Neuronal stem cell (in vitro differentiated cells): Measurements from ENCODE around the gene BCL2L12.
"Not testable (repeated sequence)": the region's sequence is repeated elsewhere in the genome, so short reads cannot be mapped to it uniquely, and the experiment has no call there.

Experiments
- DNase-seq: peaks from one replicate; pipeline ENCODE4 v3.0.0-alpha.2; 2013; ENCODE audit warnings: low spot score
- H2AFZ ChIP-seq: one replicate; pipeline ENCODE4 v1.6.1; 2013; ENCODE audit warnings: mild to moderate bottlenecking, low read length, inconsistent platforms
- H2AK5ac ChIP-seq: 2 replicates; pipeline ENCODE4 v1.6.1; 2013; ENCODE audit warnings: low read depth, mild to moderate bottlenecking, inconsistent platforms, low read length, moderate library complexity, mixed read lengths
- H2BK120ac ChIP-seq: 2 replicates; pipeline ENCODE4 v1.6.1; 2013; ENCODE audit warnings: low read depth, mild to moderate bottlenecking, inconsistent platforms, low read length, moderate library complexity, mixed read lengths
- H2BK12ac ChIP-seq: one replicate; pipeline ENCODE4 v1.6.1; 2013; ENCODE audit warnings: low read length, inconsistent platforms
- H2BK15ac ChIP-seq: 2 replicates; pipeline ENCODE4 v1.6.1; 2013; ENCODE audit warnings: mild to moderate bottlenecking, low read length, inconsistent platforms, mixed read lengths
- H2BK5ac ChIP-seq: one replicate; pipeline ENCODE4 v1.6.1; 2013; ENCODE audit warnings: inconsistent platforms, mild to moderate bottlenecking, low read length, moderate library complexity
- H3K14ac ChIP-seq: one replicate; pipeline ENCODE4 v1.6.1; 2013; ENCODE audit warnings: low read length, inconsistent platforms
- H3K18ac ChIP-seq: 2 replicates; pipeline ENCODE4 v1.6.1; 2013; ENCODE audit warnings: low read length, inconsistent platforms
- H3K23ac ChIP-seq: 2 replicates; pipeline ENCODE4 v1.6.1; 2013; ENCODE audit warnings: low read depth, mild to moderate bottlenecking, mixed read lengths, low read length, inconsistent platforms; ENCODE audit not compliant: poor library complexity
- H3K27ac ChIP-seq: replicated peaks from 3 replicates; pipeline ENCODE4 v1.5.1; 2013; ENCODE audit warnings: low read length, inconsistent platforms
- H3K27me3 ChIP-seq, 3 experiments: 2 replicates each; pipeline ENCODE4 v1.6.1; 2013; ENCODE audit warnings: low read length in 3 of 3, mild to moderate bottlenecking in 2 of 3, inconsistent platforms in 1 of 3, low read depth in 1 of 3, mixed read lengths in 1 of 3, moderate library complexity in 1 of 3; ENCODE audit not compliant: control insufficient read depth in 3 of 3, insufficient read depth in 3 of 3
- H3K36me3 ChIP-seq, 2 donors: replicated peaks in 1 of 2; 2 replicates each; pipeline ENCODE4 v1.6.1; 2013; ENCODE audit warnings: low read length in 2 of 2; ENCODE audit not compliant: control insufficient read depth in 2 of 2, insufficient read depth in 2 of 2
- H3K4ac ChIP-seq: 2 replicates; pipeline ENCODE4 v1.6.1; 2013; ENCODE audit warnings: inconsistent platforms, mild to moderate bottlenecking, low read length, moderate library complexity
- H3K4me1 ChIP-seq, 2 donors: 1 replicate in 1 of 2; 2 replicates in 1 of 2; pipeline ENCODE4 v1.6.1; 2013; ENCODE audit warnings: low read length in 2 of 2, low read depth in 1 of 2; ENCODE audit not compliant: control insufficient read depth in 2 of 2, insufficient read depth in 1 of 2
- H3K4me2 ChIP-seq: one replicate; pipeline ENCODE4 v1.6.1; 2013; ENCODE audit warnings: mild to moderate bottlenecking, low read length, inconsistent platforms; ENCODE audit not compliant: insufficient read depth, poor library complexity, severe bottlenecking
- H3K4me3 ChIP-seq, 2 donors: 2 replicates each; pipeline ENCODE4 v1.5.1; 2013; ENCODE audit warnings: low read length in 2 of 2, mild to moderate bottlenecking in 2 of 2, inconsistent platforms in 1 of 2, moderate library complexity in 1 of 2
- H3K79me1 ChIP-seq: one replicate; pipeline ENCODE4 v1.6.1; 2013; ENCODE audit warnings: low read depth, mild to moderate bottlenecking, inconsistent platforms, low read length, moderate library complexity
- H3K9ac ChIP-seq: one replicate; pipeline ENCODE4 v1.6.1; 2013; ENCODE audit warnings: mild to moderate bottlenecking, low read depth, low read length, inconsistent platforms; ENCODE audit not compliant: poor library complexity
- H3K9me3 ChIP-seq, 2 donors: replicated peaks in 1 of 2; 2 replicates each; pipeline versions ENCODE3 to v1.6.1; 2013; ENCODE audit warnings: low read length in 2 of 2, mild to moderate bottlenecking in 2 of 2, inconsistent platforms in 1 of 2, low read depth in 1 of 2, mixed read lengths in 1 of 2, moderate library complexity in 1 of 2; ENCODE audit not compliant: control insufficient read depth in 2 of 2, insufficient read depth in 1 of 2
- H4K8ac ChIP-seq: one replicate; pipeline ENCODE4 v1.6.1; 2013; ENCODE audit warnings: low read depth, mild to moderate bottlenecking, inconsistent platforms, low read length, moderate library complexity
- H4K91ac ChIP-seq: one replicate; pipeline ENCODE4 v1.6.1; 2013; ENCODE audit warnings: low read length, low read depth, mild to moderate bottlenecking, inconsistent platforms; ENCODE audit not compliant: poor library complexity
- WGBS, 2 donors: extraction: QIAGEN DNeasy Blood & Tissue Kit; methylation state at CpG; one replicate each; pipeline ENCODE4 v1.1.7; 2013; ENCODE audit warnings: missing lambda C conversion rate in 2 of 2, mixed read lengths in 1 of 2; ENCODE audit not compliant: insufficient read length in 2 of 2, insufficient replicate concordance in 1 of 2; ENCODE audit errors: extremely low coverage in 2 of 2; 5-methylcytosine and 5-hydroxymethylcytosine counted together

The BCL2L12 gene

DNA sequence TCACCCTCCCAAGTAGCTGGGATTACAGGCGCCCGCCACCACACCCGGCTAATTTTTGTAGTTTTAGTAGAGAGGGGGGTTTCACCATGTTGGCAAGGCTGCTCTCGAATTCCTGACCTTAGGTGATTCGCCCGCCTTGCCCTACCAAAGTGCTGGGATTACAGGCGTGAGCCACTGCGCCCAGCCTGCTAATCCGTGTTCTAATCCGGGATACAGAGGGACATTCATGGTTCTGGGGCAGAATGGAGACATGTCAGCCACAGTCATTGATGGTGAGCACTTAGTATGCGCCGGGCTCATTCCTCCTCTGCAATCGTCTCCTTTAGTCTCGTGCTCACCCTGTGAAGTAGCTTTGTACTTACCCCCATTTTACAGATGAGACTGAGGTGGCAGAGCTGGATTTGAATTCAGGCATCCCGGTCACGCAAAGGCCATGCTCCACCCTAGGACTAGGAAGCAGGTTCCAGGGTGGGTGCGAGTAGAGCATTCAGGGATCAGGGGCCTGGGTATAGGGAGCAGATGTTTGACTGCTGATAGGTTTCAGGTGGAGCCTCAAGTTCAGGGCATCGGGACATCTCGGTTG lies 34.0 kb upstream of the BCL2L12 start:
- no CpG with 5 or more reads among the region's 19 CpGs for WGBS, 2 donors
- Histone ChIP-seq H3K4ac (no peak overlapping the region), H3K9ac (no peak overlapping the region), H3K27me3 (no peaks in the 10 kb centered on the region), H3K14ac (no peak overlapping the region), H3K79me1 (no peaks in the 10 kb centered on the region), H3K36me3 (peaks cover 8 to 36% of the 10 kb centered on the region in 2 donors), H2BK120ac (no peak overlapping the region), H4K91ac (no peak overlapping the region), H2BK15ac (no peak overlapping the region), H2AK5ac (no peak overlapping the region), H3K4me1 (peaks cover 9 to 10% of the 10 kb centered on the region in 2 donors), H2AFZ (no peak overlapping the region), H3K23ac (no peak overlapping the region), H4K8ac (no peak overlapping the region), H3K4me3 (no peak overlapping the region), H3K9me3 (no peaks in the 10 kb centered on the region), H3K18ac (no peak overlapping the region), H2BK12ac (no peak overlapping the region), H2BK5ac (no peak overlapping the region), H3K4me2 (no peak overlapping the region), H3K27ac (no peak overlapping the region)
- no peak for DNase-seq

DNA sequence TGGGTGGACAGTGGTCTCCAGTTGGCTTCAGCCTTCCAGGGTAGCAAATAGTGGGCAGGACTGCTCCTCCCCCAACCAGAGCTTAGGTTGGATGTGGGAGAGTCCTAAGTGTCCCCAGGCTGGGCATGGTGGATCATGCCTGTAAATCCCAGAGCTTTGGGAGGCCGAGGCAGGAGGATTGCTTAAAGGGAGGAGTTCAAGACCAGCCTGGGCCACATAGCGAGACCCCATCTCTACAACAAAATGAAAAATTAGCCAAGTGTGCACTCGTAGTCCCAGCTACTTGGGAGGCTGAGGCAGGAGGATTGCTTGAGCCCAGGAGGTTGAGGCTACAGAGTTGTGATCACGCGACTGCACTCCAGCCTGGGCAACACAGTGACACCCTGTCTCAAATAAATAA lies 33.2 kb upstream of the BCL2L12 start:
- H3K36me3 ChIP-seq: peaks cover 4 to 27% of the 10 kb centered on the region in 2 donors
- H2BK5ac ChIP-seq: no peak overlapping the region
- H3K23ac ChIP-seq: no peak overlapping the region
- H2BK12ac ChIP-seq: no peak overlapping the region
- no peak overlapping the region for H2AFZ ChIP-seq
- no peak overlapping the region for H4K91ac ChIP-seq
- H2AK5ac ChIP-seq: no peak overlapping the region
- no peak overlapping the region for H3K18ac ChIP-seq
- H4K8ac ChIP-seq: no peak overlapping the region
- no peak overlapping the region for H3K14ac ChIP-seq
- no peak overlapping the region for H2BK120ac ChIP-seq
- no peak overlapping the region for H3K4ac ChIP-seq
- H3K4me1 ChIP-seq: peaks cover 13% of the 10 kb centered on the region in 2 donors
- no peak overlapping the region for H2BK15ac ChIP-seq
- H3K79me1 ChIP-seq: no peaks in the 10 kb centered on the region
- H3K27ac ChIP-seq: no peak overlapping the region
- no peaks in the 10 kb centered on the region for H3K9me3 ChIP-seq
- H3K9ac ChIP-seq: no peak overlapping the region
- DNase-seq: no peak
- no peak overlapping the region for H3K4me2 ChIP-seq
- no CpG with 5 or more reads among the region's 5 CpGs for WGBS, 2 donors
- H3K27me3 ChIP-seq: no peaks in the 10 kb centered on the region
- no peak overlapping the region for H3K4me3 ChIP-seq

DNA sequence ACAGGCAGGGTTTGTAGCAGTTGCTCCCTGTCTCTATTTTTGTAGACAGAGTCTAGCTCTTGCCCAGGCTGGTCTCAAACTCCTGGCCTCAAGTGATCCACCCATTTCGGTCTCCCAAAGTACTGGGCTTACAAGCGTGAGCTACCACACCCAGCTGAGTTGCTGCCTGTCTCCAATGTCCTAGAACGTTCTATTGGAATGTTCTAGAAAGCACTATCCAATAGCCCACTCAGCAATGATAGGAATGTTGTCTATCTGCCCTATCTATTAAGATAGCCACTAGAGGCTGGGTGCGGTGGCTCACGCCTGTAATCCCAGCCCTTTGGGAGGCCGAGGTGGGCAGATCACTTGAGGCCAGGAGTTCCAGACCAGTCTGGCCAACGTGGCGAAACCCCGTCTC lies 32.5 kb upstream of the BCL2L12 start:
- not testable (repeated sequence) for H2BK120ac ChIP-seq, H3K9me3 ChIP-seq, H2BK5ac ChIP-seq, H3K9ac ChIP-seq, H2AK5ac ChIP-seq, H3K18ac ChIP-seq, H2BK15ac ChIP-seq, H2AFZ ChIP-seq, H4K91ac ChIP-seq, H3K23ac ChIP-seq, H3K79me1 ChIP-seq, DNase-seq, H2BK12ac ChIP-seq, H3K4me2 ChIP-seq, H3K27ac ChIP-seq, H4K8ac ChIP-seq, H3K14ac ChIP-seq, H3K4ac ChIP-seq, H3K27me3 ChIP-seq
- peaks cover 4 to 23% of the 10 kb centered on the region in 2 donors for H3K36me3 ChIP-seq
- no CpG with 5 or more reads among the region's 9 CpGs for WGBS, 2 donors
- peak overlapping the region in 1 of 2 donors; percentile 5 for H3K4me3 ChIP-seq
- H3K4me1 ChIP-seq: peaks cover 19% of the 10 kb centered on the region in 2 donors

DNA sequence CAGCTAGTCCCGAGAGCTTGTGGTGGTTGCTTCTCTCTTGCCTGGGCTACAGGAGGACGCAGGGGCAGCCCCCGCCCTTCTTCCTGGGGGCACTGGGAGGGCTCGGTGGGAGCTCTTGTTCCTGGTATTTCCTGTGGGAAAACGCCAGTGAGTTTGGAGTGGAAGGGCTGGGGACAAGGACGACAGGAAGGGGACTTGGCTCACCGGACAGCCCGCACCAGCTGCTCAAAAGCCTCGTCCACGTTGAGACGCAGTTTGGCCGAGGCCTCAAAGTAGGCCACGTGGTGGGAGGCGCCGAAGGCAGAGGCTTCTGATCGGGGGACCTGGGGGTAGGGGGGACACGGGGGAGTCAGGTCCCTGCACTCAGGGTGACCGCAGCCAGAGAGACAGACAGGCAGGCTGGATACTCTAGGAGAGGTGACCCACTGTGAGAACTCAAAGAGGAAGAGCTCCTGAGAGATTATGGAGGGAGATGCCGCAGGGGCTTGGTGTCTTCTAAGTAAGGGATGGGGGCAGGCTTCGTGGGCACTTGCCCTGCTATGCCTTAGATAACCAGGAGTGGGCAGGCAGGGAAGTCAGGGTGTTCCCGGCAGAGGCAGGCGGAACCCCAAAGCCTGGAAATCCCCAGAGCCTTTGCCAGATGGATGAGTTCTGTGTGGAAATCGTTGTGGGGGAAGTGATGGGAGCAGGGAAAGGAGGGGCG lies 30.1 kb upstream of the BCL2L12 start:
- H3K9ac ChIP-seq: no peak overlapping the region
- H3K9me3 ChIP-seq: no peaks in the 10 kb centered on the region
- peak overlapping the region; percentile 90 for H2AK5ac ChIP-seq
- no peak overlapping the region for H4K8ac ChIP-seq
- no peak overlapping the region for H2BK120ac ChIP-seq
- H3K4me2 ChIP-seq: no peak overlapping the region
- H2AFZ ChIP-seq: peak overlapping the region; percentile 5
- no peak overlapping the region for H3K14ac ChIP-seq
- peak overlapping the region; percentile 93 for H2BK5ac ChIP-seq
- no peak overlapping the region for H3K4me3 ChIP-seq
- H3K79me1 ChIP-seq: no peaks in the 10 kb centered on the region
- H3K36me3 ChIP-seq: peaks cover 0 to 5% of the 10 kb centered on the region in 2 donors
- peaks cover 23 to 29% of the 10 kb centered on the region in 2 donors for H3K4me1 ChIP-seq
- H2BK12ac ChIP-seq: peak overlapping the region; percentile 90
- H3K18ac ChIP-seq: peak overlapping the region; percentile 96
- no CpG with 5 or more reads among the region's 24 CpGs for WGBS, 2 donors
- no peak overlapping the region for H2BK15ac ChIP-seq
- no peak for DNase-seq
- no peak overlapping the region for H3K4ac ChIP-seq
- no peaks in the 10 kb centered on the region for H3K27me3 ChIP-seq
- peak overlapping the region; percentile 32 for H3K27ac ChIP-seq
- no peak overlapping the region for H3K23ac ChIP-seq
- H4K91ac ChIP-seq: no peak overlapping the region
